ENCODE data around the gene MTARC1.

MTARC1 gene

DNA sequence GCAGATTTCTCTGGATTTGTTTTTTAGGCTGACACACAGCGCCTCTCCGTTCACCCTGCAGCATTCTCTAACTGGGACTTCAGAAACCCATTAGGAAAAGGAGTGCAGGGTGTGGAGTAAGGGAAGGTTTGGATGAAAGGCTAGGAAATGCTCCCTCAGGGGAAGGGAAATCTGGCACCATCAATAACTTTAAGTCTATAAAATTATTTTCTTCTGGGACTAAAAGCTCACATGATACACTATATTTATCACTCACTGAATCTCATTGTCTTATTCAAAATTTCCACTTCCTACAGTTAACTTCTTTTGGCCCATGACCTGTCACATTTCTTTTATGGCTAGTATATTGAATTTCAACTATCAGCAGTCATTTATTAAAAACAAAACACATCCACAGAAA lies 46.7 kb downstream of the MTARC1 start:
- DNase-seq (ENCODE audit: low read depth in 2 of 2) = no peak

DNA sequence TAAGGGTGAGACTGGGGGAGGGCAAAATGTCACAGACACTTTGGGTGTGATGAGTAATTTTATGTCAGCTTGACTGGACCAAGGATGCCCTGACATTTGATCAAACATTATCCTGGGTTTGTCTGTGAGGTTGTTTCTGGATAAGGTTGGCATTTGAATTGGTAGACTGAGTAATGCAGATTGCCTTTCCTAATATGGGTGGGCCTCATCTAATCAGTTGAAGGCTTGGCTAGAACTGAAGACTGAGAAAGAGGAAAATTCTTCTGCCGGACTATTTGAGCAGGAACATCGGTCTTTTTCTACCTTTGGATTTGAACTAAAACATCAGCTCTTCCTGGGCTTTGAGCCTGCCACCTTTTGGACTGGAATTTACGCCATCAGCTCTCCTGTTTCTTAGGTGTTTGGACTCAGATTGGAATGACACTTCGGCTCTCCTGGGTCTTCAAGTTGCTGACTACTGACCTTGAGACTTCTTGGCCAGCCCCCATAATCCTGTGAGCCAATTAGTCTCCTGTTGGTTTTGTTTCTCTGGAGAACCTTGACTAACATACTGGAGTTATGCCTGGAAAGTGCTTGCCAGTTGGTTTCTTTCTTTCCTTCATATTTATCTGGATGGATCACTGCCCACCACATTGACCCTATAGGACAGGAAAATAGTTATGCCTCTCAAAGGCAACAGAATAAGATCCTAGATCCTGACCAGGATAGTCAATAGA lies 47.6 kb downstream of the MTARC1 start:
- no peak for DNase-seq (ENCODE audit: low read depth in 2 of 2)

All from fibroblast of skin of left quadriceps (primary cell).